GM20000 (cell line): Measurements from ENCODE around the gene DHRS1.

ENCODE experiments used
- DNase-seq: peaks from one replicate; pipeline ENCODE4 v3.0.0; 2012; ENCODE audit warnings: low spot score
- CTCF ChIP-seq: IDR thresholded peaks from 2 replicates; pipeline ENCODE4 v1.5.1; 2012; ENCODE audit warnings: mild to moderate bottlenecking, control low read depth; ENCODE audit errors: extremely low read depth, missing control alignments

Gene DHRS1

GRCh38 chr14:24325963-24326362, 26.4 kb upstream of the DHRS1 start:
- TF ChIP-seq CTCF, result no peak
- no peak for DNase-seq

GRCh38 chr14:24325041-24325530, 25.5 kb upstream of the DHRS1 start:
- TF ChIP-seq CTCF, result no peak
- no peak for DNase-seq

GRCh38 chr14:24324024-24324423, 24.4 kb upstream of the DHRS1 start:
- no peak for TF ChIP-seq CTCF
- DNase-seq, result no peak

GRCh38 chr14:24323341-24323740, 23.8 kb upstream of the DHRS1 start:
- no peak for TF ChIP-seq CTCF
- no peak for DNase-seq

GRCh38 chr14:24322672-24323071, 23.1 kb upstream of the DHRS1 start:
- no peak for TF ChIP-seq CTCF
- DNase-seq, result no peak

- no peak for TF ChIP-seq CTCF
- no peak for DNase-seq
These were observed 21.8 kb upstream of the DHRS1 start for GRCh38 chr14:24321212-24321975.

- no peak for DNase-seq
These were observed 17.8 kb upstream of the DHRS1 start for GRCh38 chr14:24317141-24317928.

More at GRCh38 chr14:24317141-24317928, 17.8 kb upstream of the DHRS1 start:
- TF ChIP-seq CTCF, result no peak
